Effector CD8-positive, alpha-beta T cell (primary cell): Measurements from ENCODE around the gene TMEM209.
A peak's percentile ranks its signal among the peaks of the same experiment; 100 is the strongest.
"Not testable (repeated sequence)": the region's sequence is repeated elsewhere in the genome, so short reads cannot be mapped to it uniquely, and the experiment has no call there.

ENCODE experiments used
- DNase-seq: peaks from one replicate; lab custom pipeline; 2025; lab: John Stamatoyannopoulos, UW

The TMEM209 gene

DNA sequence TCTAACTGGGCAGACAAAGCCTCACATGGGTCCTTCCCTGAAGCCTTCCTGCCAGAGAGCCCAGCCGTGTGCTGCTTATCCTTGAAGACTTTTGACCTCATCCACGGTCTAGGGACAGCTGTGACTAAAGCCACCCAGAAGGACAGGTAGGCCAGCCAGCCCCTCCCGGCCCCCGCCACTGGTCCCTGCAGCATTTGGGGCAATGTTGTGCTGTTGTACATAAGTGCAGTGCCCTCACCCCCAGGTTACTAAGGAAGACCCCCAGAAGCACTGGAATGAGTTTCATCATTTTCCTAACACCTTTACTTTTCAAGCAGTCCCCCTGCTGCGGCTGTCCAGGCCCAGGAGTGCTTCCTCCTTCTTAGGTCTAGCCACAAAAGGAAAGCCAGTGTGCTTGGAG lies 43.0 kb downstream of the TMEM209 start:
- DNase-seq = no peak

DNA sequence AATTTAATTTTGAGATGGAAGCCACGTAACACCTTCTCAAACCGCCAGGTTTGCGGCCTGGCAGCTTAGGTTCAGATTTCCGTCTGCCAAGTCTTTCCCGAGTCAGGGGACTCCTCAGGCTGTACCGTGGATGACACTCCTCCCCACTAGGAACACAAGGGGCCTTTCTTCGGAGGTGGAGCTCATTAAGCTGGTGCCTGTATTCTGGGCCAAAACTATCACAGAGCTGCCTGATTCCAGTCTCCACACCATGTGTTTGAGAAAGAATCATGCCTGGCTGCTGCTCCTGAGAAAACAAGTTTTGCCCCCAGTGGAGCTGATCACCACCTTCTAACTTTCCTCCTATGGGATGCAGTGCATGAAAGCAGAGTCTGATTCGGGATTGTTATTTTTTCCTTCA lies 44.8 kb downstream of the TMEM209 start:
- no peak for DNase-seq

DNA sequence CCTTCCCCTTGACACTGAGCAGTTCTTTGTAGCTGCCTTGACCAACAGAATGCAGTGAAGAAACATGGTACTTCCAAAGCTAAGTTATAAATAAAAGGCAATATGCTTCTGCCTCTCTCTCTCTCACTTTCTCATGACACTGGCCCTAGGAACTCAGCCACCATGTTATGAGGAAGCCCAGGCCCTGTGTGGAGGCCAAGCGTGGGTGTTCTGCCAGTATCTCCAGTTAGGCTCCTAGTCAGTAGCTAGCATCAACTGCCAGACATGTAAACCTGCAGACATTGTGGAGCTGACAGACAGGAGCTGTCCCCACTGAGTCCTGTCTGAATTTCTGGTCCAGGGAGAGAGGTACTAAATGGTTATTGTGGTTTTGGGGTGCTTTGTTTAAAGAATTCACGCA lies 45.2 kb downstream of the TMEM209 start:
- DNase-seq = no peak

DNA sequence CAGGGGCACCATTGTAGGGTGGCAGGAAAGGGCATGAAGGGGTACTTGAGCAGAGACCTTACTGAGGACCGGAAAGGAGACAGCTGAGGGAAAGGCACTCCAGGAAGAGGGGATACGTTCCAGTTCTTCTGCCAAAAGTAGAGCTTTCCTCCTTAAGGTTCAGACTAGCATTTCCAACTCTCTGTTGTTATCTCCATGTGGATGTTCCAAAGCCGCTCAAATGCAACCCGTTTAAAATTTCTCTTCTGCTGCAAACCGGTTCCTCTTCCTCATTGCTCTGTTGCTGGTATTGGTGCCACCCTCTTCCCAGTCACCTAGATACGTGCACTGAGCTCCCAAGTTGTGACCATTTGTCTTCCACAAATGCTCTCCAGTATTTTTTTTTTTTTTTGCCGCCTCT lies 47.5 kb downstream of the TMEM209 start:
- DNase-seq = no peak

DNA sequence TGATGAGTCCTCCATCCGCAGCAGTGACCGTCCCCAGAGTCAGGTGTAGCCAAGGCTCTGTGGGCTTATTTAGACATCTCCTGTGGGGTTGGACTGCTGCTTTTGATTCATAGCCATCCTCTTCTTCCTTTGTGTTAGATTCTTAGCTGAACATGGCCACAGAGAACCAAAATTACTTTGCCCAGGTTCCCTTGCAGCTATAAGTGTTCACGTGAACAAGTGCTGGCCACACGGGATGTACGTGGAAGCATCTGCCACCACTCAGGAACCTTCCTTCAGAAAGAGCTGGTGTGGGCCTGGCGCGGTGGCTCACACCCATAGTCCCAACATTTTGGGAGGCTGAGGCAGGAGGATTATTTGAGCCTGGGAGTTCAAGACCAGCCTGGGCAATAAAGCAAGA lies 49.1 kb downstream of the TMEM209 start:
- no peak for DNase-seq

DNA sequence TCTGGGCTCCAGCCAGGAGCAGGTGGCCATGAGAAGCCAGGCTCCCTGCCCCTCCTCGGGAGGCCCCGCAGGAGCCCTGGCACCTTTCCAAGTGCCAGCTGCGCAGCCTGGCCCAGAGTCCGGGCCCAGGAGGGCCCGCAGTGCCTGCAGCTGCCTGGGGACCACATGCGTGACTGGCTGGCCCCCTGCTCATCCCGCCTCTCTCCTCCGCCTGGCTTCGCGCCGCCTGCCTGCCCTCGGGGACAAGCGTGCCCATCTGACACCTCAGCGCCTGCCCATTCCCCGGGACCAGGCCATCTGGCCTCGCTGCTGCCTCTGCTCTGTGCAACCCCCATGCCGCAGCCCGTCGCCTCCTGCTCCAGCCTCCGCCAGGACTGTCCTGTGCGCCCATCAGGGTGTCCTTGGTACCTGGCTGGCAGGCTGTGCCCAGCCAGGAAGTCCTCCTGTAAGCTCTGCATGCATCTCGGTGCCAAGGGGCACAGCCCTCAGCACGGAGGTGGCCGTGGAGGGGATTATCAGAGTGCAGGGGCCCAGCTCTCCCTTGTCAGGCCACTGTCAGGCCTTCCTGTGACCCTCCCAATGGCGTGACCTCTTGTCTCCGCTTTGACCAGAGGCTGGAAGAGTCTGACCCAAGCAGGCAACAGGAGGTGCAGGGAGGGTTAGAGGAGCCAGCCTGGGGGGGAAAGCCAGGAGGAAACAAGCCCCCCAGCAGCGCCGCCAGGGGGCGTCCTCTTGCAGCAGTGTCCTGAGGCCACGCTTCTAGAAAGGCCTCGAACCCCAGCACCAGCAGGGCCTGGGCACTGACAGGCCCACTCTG lies 50.5 kb downstream of the TMEM209 start:
- no peak for DNase-seq

DNA sequence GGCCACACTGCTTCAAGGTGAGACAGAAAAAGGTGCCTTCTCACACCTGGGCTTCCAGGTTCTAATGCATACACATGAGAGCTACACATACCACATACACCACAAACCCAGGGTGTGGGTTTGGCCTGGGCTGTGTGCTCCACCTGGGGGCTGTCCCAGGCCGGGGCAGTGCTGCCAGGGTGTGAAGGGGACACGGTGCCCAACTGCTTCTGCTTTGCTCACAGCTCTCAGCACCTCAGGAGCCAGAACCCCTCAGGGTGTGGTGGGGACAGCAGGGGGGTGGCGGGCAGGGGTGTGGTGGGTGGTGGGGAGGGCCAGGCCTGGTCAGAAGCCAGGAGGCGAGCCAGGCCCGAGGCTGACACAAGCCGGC lies 51.1 kb downstream of the TMEM209 start:
- no peak for DNase-seq

DNA sequence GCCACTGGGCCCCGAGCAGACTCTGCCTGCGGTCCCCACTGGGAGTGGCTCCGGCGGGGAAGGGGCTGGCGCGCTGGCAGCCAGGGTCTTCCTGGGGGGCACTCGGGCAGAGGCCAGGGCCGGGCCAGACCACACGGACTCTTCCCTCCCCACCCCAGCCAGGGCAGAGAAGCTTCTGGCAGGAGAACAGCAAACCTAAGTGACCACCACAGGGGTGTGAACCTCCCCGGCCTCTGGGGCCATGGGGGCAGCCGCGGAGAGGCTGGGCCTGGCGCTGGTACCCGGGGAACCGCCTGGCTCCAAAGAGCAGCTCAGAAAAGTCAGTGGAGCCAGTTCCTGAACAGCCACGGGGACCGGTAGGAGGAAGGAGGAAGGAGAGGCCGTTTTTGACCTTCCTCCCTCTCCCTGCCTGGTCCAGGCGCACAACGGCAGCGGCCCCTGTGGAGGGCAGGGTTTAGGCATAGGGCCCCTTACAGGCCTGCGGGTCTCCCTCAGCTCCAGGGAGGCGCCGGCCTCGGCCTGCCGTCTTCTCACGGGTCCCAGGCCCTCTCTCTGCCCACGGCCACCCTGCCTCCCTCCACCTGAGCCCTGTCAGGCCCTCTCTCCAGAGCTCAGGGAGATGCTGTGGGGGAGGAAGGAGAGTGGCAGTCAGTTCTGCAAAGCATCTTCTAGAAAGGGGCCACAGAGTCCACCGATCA lies 51.8 kb downstream of the TMEM209 start:
- no peak for DNase-seq

DNA sequence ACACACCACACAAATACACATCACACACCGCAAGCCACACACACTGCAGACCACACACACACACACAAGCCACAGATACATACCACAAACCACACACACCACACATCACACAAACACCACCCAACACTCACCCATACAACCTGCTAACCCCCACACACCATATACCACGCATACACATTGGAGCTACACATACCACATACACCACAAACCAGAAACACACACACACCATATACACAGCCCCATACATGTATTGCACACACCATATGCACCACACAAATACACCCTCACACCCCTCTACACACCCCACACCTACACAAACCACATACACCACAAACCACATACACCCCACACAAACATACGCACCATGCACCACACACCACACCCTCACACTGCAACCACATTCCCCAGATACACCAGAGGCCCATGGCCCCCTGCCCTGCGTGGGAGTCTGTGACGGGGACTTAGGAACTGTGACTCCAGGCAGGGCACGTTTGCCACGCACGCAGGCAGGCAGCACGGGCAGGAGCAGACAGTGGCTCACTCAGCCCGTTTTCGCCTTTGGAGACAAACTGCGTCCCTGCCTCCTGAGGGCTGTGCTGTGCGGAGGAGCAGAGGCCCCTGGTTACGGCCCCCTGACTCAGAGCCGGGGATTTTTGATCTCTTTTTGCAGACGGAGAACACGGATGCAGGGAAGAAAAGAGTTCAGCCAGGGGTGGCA lies 52.6 kb downstream of the TMEM209 start:
- no peak for DNase-seq

DNA sequence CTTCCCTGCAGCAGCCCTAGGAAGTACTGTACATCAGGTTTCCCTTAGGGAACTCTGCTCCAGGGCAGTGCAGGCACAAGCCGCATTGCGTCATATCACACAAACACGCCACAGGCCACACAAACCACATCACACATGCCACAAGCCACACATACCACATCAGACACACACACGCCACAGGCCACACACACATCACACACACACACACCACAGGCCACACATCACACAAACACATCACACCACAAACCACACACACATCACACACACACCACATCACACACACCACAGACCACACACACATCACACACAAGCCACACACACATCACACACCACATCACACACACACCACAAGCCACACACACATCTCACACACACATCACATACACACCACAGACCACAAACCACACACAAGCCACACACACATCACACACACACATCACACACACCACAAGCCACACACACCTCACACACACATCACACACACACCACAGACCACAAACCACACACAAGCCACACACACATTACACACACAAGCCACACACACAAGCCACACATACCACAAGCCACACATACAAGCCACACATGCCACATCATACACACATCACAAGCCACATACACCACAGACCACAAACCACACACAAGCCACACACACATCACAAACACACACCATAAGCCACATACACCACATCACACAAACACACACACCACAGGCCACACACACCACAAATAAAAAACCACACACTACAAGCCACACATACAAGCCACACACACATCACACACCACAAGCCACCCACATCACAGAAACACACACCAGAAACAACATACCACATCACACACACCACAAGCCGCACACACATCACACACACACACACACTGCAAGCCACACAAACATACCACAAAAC lies 53.4 kb downstream of the TMEM209 start:
- DNase-seq = peak; percentile 21

DNA sequence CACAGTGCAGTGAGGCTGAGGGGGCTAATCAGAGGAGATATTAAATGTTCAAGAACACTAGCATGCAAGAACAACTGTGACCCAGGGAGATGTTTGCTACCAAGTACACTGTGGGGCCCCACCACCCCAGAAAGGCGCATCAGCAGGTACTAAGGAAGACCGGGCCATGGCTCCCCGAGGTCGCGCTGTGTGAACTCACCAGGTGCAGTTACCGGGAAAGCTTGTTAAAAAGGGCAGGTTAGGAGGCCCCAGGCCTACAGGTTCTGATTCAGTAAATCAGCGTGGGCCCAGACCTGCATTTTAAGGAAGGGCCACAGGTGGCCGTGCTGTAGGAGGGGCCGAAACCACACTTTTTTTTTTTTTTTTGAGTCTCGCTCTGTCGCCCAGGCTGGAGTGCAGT lies 54.6 kb downstream of the TMEM209 start:
- no peak for DNase-seq

DNA sequence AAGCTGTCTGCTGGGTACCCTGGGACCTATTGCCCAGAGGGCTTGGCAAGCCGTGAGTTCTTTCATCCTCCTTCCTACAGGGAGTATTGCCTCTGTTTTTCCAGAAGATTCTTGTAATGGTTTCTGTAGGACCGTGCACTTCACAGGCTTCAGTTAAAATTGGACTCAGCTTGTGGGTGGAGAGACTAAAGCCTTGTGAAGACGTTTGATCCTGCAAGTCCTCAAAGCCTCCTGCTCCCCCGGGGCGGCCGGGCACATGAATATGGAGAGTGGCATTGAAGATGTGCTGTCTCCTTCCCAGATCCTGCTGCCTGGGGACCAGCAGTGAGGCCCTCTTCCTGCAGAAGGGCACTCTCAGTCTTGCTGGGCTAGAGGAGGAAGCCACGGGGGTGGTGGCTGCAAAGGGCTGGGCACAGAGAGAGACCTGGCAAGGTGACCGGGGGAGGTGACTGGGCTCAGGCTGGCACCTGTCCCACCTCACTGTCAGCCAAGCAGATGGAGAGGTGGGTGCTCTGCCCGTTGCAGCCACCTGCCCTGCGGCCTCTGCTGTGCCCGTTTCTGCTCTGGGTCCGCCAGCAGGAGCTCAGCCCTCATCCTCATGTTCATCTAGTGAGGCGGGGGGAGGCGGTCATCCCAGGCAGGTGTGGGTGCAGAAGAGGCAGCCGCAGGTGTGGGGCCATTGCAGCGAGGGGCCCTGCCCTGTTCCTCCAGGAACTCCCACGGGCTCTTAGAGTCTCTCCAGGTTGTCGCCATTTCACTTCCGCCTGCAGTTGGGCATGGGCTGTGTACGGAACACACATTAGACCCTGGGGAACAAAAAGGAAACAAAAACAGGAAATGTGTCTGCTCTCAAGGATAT lies 55.7 kb downstream of the TMEM209 start:
- no peak for DNase-seq

DNA sequence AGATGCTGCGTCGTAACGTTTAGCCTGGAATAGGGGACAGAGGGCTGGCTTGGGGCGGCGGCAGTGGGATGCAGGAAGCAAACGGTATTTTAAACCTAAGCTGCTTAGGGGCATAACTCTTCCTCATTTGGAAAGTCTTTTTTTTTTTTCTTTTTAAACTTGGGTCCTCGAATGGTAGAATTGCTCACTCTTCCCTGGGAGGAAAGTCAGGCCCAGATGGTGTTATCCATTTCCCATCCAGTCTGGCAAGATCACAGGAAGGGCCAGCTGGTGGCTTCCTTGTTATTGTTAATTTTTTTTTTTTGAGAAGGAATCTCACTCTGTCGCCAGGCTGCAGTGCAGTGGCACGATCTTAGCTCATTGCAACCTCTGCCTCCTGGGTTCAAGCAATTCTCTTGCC lies 56.6 kb downstream of the TMEM209 start:
- no peak for DNase-seq

DNA sequence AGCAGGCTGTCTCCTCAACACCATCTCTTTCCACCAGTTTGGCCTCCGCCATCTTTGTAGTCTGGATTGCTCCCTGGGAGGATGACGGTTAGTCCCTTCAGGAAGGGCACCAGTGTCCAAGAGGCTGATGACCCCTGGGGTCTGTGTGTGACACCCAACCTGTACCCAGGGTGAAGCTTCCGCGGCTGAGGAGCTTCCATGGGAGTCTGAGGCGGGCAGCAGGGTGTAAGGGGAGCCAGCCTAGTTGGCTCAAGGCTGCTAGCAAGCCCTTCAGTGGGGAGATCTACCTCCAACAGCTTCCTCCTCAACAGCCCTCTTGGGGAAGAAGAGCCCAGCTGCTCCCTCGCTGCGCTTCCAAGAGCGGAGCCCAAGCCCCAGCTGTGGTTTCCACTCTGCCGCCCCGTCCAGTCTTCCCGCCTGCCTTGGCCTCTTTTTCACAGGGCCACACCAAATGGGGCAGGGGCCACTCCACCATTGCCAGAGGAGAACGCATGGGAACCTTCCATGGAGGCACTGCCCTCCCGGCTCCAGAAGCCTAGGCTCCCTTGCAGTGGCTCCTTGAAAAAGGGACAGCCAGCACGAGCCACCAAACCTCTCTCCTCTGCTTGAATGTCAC lies 57.4 kb downstream of the TMEM209 start:
- DNase-seq = no peak

DNA sequence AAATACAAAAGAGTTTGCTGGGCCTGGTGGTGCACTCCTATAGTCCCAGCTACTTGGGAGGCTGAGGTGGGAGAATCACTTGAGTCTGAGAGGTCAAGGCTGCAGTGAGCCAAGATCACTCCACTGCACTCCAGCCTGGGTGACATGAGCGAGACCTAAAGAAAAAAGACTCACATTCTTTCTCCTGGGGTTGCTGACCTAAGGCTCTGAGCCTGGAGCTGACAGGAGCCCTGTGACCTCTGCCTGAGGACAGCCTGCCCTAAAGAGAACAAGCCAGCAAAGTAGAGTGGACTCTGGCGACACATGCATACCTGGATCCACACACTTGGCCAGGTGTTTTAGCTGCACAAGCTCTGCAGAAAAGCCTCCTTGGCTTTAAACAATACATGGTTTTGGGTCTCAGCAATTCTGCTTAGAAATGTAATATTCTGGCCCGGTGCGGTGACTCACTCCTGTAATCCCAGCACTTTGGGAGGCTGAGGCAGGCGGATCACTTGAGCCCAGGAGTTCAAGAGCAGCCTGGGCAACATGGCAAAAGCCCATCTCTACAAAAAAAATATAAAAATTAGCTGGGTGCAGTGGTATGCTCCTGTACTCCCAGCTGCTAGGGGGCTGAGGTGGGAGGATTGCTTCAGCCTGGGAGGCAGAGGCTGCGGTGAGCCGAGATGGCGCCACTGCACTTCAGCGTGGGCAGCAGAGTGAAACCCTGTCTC lies 58.4 kb downstream of the TMEM209 start:
- no peak for DNase-seq

DNA sequence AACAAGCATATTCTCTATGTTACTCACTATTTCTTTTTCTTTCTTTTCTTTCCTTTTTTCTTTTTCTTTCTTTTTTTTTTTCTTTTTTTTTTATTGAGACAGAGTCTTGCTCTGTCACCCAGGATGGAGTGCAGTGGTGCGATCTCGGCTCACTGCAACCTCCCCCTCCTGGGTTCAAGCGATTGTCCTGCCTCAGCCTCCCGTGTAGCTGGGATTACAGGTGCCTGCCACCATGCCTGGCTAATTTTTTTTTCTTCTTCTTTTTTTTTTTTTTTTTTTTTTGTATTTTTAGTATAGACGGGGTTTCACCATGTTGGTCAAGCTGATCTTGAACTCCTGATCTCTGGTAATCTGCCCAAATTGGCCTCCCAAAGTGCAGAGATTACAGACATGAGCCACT lies 59.1 kb downstream of the TMEM209 start:
- not testable (repeated sequence) for DNase-seq

DNA sequence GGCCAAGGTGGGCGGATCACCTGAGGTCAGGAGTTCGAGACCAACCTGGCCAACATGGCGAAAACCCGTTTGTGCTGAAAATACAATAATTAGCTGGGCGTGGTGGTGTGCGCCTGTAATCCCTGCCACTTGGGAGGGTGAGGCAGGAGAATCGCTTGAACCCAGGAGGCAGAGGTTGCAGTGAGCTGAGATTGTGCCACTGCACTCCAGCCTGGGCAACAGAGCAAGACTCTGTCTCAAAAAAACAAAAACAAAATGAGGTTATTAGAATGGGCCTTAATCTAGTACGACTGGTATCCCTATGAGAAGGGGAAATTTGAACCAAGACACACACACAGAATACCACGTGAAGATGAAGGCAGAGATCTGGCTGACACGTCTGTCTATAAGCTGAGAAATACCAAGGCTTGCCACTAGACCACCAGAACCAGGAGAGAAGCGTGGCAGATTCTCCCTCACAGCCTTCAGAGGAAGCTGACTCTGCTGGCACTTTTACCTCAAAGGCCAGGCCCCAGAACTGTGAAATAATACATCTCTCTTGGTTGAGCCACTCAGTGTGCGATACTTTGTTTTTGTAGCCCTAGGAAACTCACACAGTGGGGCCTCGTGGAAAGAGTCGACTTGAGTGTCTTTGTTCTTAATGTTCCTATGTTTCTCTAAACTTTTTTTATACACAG lies 59.6 kb downstream of the TMEM209 start:
- DNase-seq = no peak

DNA sequence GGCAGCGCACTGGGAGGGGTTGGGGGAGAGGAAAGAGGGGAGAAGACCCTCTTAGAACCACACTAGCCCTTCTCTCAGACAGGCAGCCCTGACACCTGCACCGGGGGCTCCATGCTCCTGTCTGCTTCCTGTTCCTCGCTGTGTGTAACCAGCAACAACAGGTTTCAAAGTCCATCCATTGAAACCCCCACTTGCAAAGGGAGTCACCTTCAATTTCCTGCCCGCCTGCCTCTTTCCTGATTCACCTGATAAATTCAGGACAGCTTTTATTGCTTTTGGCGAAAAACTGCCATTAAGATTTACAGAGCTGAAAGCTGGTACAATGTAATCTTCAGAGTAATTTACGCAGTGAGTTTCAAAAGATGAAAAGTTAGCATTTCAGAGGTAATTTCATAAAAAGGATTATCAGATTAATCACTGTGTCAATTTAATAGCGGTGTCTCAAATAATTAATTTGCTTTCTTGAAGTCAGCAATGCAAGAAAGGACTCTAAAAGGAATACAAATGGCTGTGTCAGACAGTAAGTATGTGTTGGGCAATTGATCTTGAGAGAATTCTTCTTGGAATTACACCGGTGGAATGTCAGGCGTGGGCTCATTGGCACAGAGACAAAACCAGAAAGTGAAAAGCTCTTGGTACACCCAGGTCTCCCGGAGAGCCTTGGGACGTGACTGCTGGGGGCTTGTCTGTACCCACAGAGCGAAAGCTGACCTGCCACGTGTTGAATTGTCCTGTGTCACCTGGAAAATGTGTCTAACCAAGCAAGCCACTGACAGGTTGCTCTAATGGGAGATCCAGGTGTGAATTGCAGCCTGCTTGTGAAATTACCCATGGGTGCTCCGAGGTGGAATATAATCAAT lies 60.7 kb downstream of the TMEM209 start:
- DNase-seq = no peak
